ENCODE results near the gene ASPSCR1. TPM values are rescaled to one million over a fixed set of nuclear protein-coding genes. Genes with fewer than 3 reads are reported as not detected.

ASPSCR1 gene
- total RNA-seq, 4 donors from 2014 or later: 21.0 to 61.7 (median 41.3) TPM

DNA sequence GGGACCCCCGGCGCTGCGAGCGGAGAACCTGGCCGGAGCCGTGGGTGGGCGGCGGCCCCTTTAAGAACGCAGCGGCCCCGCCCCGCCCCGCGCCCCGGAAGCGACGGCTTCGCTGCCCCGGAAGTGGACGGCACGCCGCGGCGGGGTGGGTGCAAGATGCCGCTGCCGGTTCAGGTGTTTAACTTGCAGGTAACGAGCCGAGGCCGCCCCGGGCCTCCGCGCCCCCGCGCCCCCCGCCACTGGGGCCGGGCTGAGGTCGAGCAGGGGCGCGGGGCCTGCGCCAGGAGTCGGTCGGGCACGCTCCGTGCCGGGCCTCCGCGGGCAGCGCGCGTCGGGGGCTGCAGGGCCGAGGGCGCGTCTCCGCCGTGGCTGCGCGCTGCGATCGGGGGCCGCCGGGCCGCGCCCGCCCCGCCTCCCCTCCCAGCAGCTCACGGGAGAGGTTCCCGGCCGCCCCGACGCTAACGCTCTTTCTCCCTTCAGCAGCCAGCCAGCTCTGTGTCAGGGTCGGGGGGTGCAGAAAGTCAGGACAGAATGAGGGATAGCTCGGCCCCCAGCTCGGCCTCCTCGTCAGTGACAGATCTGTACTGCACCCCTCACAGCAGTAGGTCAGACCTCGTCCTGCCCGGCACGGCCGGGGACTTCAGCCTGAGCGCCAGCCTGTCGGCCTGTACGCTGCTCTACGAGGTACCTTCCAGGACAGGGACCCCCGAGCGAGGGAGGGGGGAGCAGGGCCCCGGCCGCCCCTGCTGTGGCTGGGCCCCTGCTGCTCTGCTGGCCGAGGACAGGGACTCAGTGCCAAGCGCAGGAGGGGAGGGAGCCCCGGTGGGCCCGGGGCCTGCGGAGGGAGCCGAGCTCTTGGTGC is 74.6 kb downstream of the ASPSCR1 start, which contains the start of the genes GPS1 and RFNG:
GPS1 (plus strand) TSS at position 123 of the 862 bp plus-strand sequence; CDS start at position 157, 34 bp downstream.
RFNG (minus strand) TSS at position 36 of the 862 bp plus-strand sequence. CDS start 45 bp downstream, outside the sequence.
- no peak for TF ChIP-seq EP300 (IDR thresholded peaks at IDR 0.05; ENCODE audit: low read depth)
- peak; percentile 34 to 46 (median 35) for TF ChIP-seq POLR2AphosphoS5 (IDR thresholded peaks at IDR 0.05)
- H3K27ac ChIP-seq: peak within 1 kb of the TSS; percentile 62 to 84 (median 74)
- in situ Hi-C loops (cut with MboI; ENCODE audit: low pct_ligation_motif_present in 1 of 4, low pct_unique_long_range_greater_than_20kb in 1 of 4, low sequenced_read_pairs in 3 of 4) (no loop called here), intact Hi-C loops (cut with DNase I; ENCODE audit: low total_unique reads) (no loop called here)
- H3K4me1 ChIP-seq: peaks cover 12 to 28% (median 27%) of the 10 kb centered on the region in 4 donors
- H3K36me3 ChIP-seq: peaks cover 0 to 4% (median 0%) of the 10 kb centered on the region in 4 donors
- peak; percentile 87 for DNase-seq
- no peaks in the 10 kb centered on the region for H3K9me3 ChIP-seq
- peak within 1 kb of the TSS; percentile 80 to 89 (median 88) for H3K4me3 ChIP-seq
- no peaks in the 10 kb centered on the region for H3K27me3 ChIP-seq
- WGBS, 2 donors (ENCODE audit: low coverage in 1 of 2): 0% methylated on average over 54 of the region's 94 CpGs; no CpG with 5 or more reads in 1 of the 2 donors

- peak overlapping the region in 3 of 4 donors; percentile 71 to 84 (median 76) for H3K27ac ChIP-seq
- peaks cover 12 to 28% (median 27%) of the 10 kb centered on the region in 4 donors for H3K4me1 ChIP-seq
- peak overlapping the region; percentile 80 to 89 (median 88) for H3K4me3 ChIP-seq
- WGBS, 2 donors (ENCODE audit: low coverage in 1 of 2): 31% methylated on average over 13 of the region's 19 CpGs; no CpG with 5 or more reads in 1 of the 2 donors
- no peaks in the 10 kb centered on the region for H3K27me3 ChIP-seq
- TF ChIP-seq POLR2AphosphoS5 (IDR thresholded peaks at IDR 0.05) (no peak), CTCF (IDR thresholded peaks at IDR 0.05) (no peak), POLR2A (IDR thresholded peaks at IDR 0.05) (no peak), EP300 (IDR thresholded peaks at IDR 0.05; ENCODE audit: low read depth) (no peak)
- in situ Hi-C loops (cut with MboI; ENCODE audit: low pct_ligation_motif_present in 1 of 4, low pct_unique_long_range_greater_than_20kb in 1 of 4, low sequenced_read_pairs in 3 of 4) (no loop called here), intact Hi-C loops (cut with DNase I; ENCODE audit: low total_unique reads) (no loop called here)
- H3K9me3 ChIP-seq: no peaks in the 10 kb centered on the region
- H3K36me3 ChIP-seq: peaks cover 0 to 4% (median under 1%) of the 10 kb centered on the region in 4 donors
- DNase-seq: no peak
Observed at GRCh38 chr17:82052638-82053059, 75.2 kb downstream of the ASPSCR1 start.

GRCh38 chr17:82053130-82053529 is 75.7 kb downstream of the ASPSCR1 start:
- intact Hi-C loops (cut with DNase I; ENCODE audit: low total_unique reads): no loop called here
- 89 to 93% methylated on average over 5 to 19 of the region's 19 CpGs for WGBS, 2 donors (ENCODE audit: low coverage in 1 of 2)
- Histone ChIP-seq H3K27ac (no peak overlapping the region), H3K9me3 (no peaks in the 10 kb centered on the region), H3K4me3 (peak overlapping the region in 1 of 4 donors; percentile 87), H3K4me1 (peaks cover 12 to 28% (median 27%) of the 10 kb centered on the region in 4 donors), H3K36me3 (peaks cover 0 to 5% (median 2%) of the 10 kb centered on the region in 4 donors), H3K27me3 (no peaks in the 10 kb centered on the region)
- in situ Hi-C loops (cut with MboI; ENCODE audit: low pct_ligation_motif_present in 1 of 4, low pct_unique_long_range_greater_than_20kb in 1 of 4, low sequenced_read_pairs in 3 of 4): no loop called here
- DNase-seq: no peak
- no peak for TF ChIP-seq POLR2AphosphoS5 (IDR thresholded peaks at IDR 0.05)
- no peak for TF ChIP-seq CTCF (IDR thresholded peaks at IDR 0.05)
- no peak for TF ChIP-seq EP300 (IDR thresholded peaks at IDR 0.05; ENCODE audit: low read depth)
- no peak for TF ChIP-seq POLR2A (IDR thresholded peaks at IDR 0.05)

GRCh38 chr17:82053556-82054263 is 76.3 kb downstream of the ASPSCR1 start:
- 94 to 100% methylated on average over 1 to 27 of the region's 28 CpGs for WGBS, 2 donors (ENCODE audit: low coverage in 1 of 2)
- in situ Hi-C loops (cut with MboI; ENCODE audit: low pct_ligation_motif_present in 1 of 4, low pct_unique_long_range_greater_than_20kb in 1 of 4, low sequenced_read_pairs in 3 of 4) (no loop called here), intact Hi-C loops (cut with DNase I; ENCODE audit: low total_unique reads) (no loop called here)
- Histone ChIP-seq H3K9me3 (no peaks in the 10 kb centered on the region), H3K4me3 (no peak overlapping the region), H3K27ac (no peak overlapping the region), H3K27me3 (no peaks in the 10 kb centered on the region), H3K4me1 (peaks cover 12 to 28% (median 27%) of the 10 kb centered on the region in 4 donors), H3K36me3 (peaks cover 0 to 9% (median 3%) of the 10 kb centered on the region in 4 donors)
- TF ChIP-seq CTCF (IDR thresholded peaks at IDR 0.05) (no peak), EP300 (IDR thresholded peaks at IDR 0.05; ENCODE audit: low read depth) (no peak), POLR2A (IDR thresholded peaks at IDR 0.05) (no peak), POLR2AphosphoS5 (IDR thresholded peaks at IDR 0.05) (no peak)
- no peak for DNase-seq

Measured in transverse colon (tissue), 4 donors.